SU-DHL-6 (cell line): ENCODE measurements around the gene SLC8A1.

Experiments used
- H2AFZ ChIP-seq: fragments of 200-600 bp; sonication (generic); 2 replicates; pipeline ENCODE4 v1.6.1; 2014; ENCODE audit warnings: low read depth, mild to moderate bottlenecking, moderate library complexity, mixed read lengths, antibody characterized with exemption, low read length; ENCODE audit not compliant: severe bottlenecking
- H3F3A ChIP-seq: fragments of 200-600 bp; shearing (Covaris generic); 2 replicates; pipeline ENCODE4 v1.6.0; 2016; ENCODE audit warnings: antibody characterized with exemption, mild to moderate bottlenecking; ENCODE audit not compliant: insufficient read depth
- H3K27ac ChIP-seq: fragments of 200-600 bp; sonication (generic); 2 replicates; pipeline ENCODE4 v1.5.1; 2016; ENCODE audit warnings: low read depth, mild to moderate bottlenecking, low read length, moderate library complexity, mixed read lengths
- H3K27me3 ChIP-seq: fragments of 200-600 bp; sonication (generic), shearing (Covaris generic); 2 replicates; pipeline ENCODE4 v1.6.0; 2014; ENCODE audit warnings: mild to moderate bottlenecking, low read length
- H3K36me3 ChIP-seq: fragments of 200-600 bp; sonication (generic); 2 replicates; pipeline ENCODE4 v1.6.1; 2014; ENCODE audit warnings: mild to moderate bottlenecking, low read length, mixed read lengths
- H3K4me2 ChIP-seq: fragments of 300-600, 200-600 bp; shearing (Covaris generic), sonication (generic); 2 replicates; pipeline ENCODE4 v1.6.0; 2014; ENCODE audit warnings: low read length, low read depth, mild to moderate bottlenecking; ENCODE audit not compliant: poor library complexity, severe bottlenecking
- H3K4me3 ChIP-seq: fragments of 200-600 bp; sonication (generic); 2 replicates; pipeline ENCODE4 v1.5.1; 2014; ENCODE audit warnings: antibody characterized with exemption, low read length, mild to moderate bottlenecking, mixed read lengths; ENCODE audit not compliant: insufficient read depth, poor library complexity, severe bottlenecking
- H3K79me2 ChIP-seq: fragments of 200-600 bp; sonication (generic); 2 replicates; pipeline ENCODE4 v1.6.1; 2014; ENCODE audit warnings: mild to moderate bottlenecking, low read length, moderate library complexity; ENCODE audit not compliant: insufficient read depth
- H3K9ac ChIP-seq: fragments of 200-600 bp; sonication (generic); 2 replicates; pipeline ENCODE4 v1.7.0; 2014; ENCODE audit warnings: mild to moderate bottlenecking, low read length
- H3K9me2 ChIP-seq: fragments of 200-600 bp; sonication (generic); replicated peaks from 2 replicates; pipeline ENCODE4 v1.6.1; 2014; ENCODE audit warnings: low read length; ENCODE audit not compliant: insufficient read depth
- H3K9me3 ChIP-seq: fragments of 200-600 bp; sonication (generic); 2 replicates; pipeline ENCODE4 v1.6.1; 2014; ENCODE audit warnings: low read length, mixed read lengths; ENCODE audit not compliant: insufficient read depth
- H4K20me1 ChIP-seq: fragments of 200-600 bp; sonication (generic); 2 replicates; pipeline ENCODE4 v1.6.1; 2014; ENCODE audit warnings: low read depth, mild to moderate bottlenecking, antibody characterized with exemption, low read length, moderate library complexity, mixed read lengths
- CTCF ChIP-seq: fragments of 200-600 bp; sonication (generic); IDR thresholded peaks from one replicate; pipeline ENCODE4 v1.5.1; 2017; ENCODE audit warnings: antibody characterized with exemption, mild to moderate bottlenecking, low read length, moderate library complexity; ENCODE audit not compliant: insufficient read depth, poor library complexity, severe bottlenecking
- EZH2phosphoT487 ChIP-seq: fragments of 200-600 bp; sonication (generic), shearing (Covaris generic); conservative IDR thresholded peaks from 2 replicates; pipeline ENCODE4 v1.6.1; 2018; ENCODE audit warnings: mild to moderate bottlenecking, antibody characterized with exemption, low read length, moderate library complexity, mixed read lengths

The SLC8A1 gene

GRCh38 chr2:40169430-40169829, 282.5 kb downstream of the SLC8A1 start:
- no peaks in the 10 kb centered on the region for H3K27me3 ChIP-seq
- H3K9me3 ChIP-seq: no peaks in the 10 kb centered on the region
- no peak overlapping the region for H3K4me3 ChIP-seq
- no peak overlapping the region for H2AFZ ChIP-seq
- H3K36me3 ChIP-seq: no peaks in the 10 kb centered on the region
- H3K79me2 ChIP-seq: no peaks in the 10 kb centered on the region
- H3K4me2 ChIP-seq: no peak overlapping the region
- TF ChIP-seq CTCF (no peak), EZH2phosphoT487 (no peak)
- no peaks in the 10 kb centered on the region for H3K9me2 ChIP-seq
- H3F3A ChIP-seq: no peaks in the 10 kb centered on the region
- no peak overlapping the region for H3K9ac ChIP-seq
- H4K20me1 ChIP-seq: no peaks in the 10 kb centered on the region
- H3K27ac ChIP-seq: no peak overlapping the region

- Histone ChIP-seq H3K9me2 (no peaks in the 10 kb centered on the region), H3K27ac (no peak overlapping the region), H3K4me3 (no peak overlapping the region), H3K9ac (no peak overlapping the region), H2AFZ (no peak overlapping the region), H3K79me2 (no peaks in the 10 kb centered on the region), H3K9me3 (no peaks in the 10 kb centered on the region), H3F3A (no peaks in the 10 kb centered on the region), H3K36me3 (no peaks in the 10 kb centered on the region), H3K27me3 (no peaks in the 10 kb centered on the region), H4K20me1 (no peaks in the 10 kb centered on the region), H3K4me2 (no peak overlapping the region)
- no peak for TF ChIP-seq EZH2phosphoT487
Measured at GRCh38 chr2:40168546-40168945, 283.3 kb downstream of the SLC8A1 start.

GRCh38 chr2:40168032-40168431, 283.9 kb downstream of the SLC8A1 start:
- H4K20me1 ChIP-seq: no peaks in the 10 kb centered on the region
- no peaks in the 10 kb centered on the region for H3K27me3 ChIP-seq
- H3K36me3 ChIP-seq: no peaks in the 10 kb centered on the region
- H3K9ac ChIP-seq: no peak overlapping the region
- no peaks in the 10 kb centered on the region for H3F3A ChIP-seq
- H3K27ac ChIP-seq: no peak overlapping the region
- H2AFZ ChIP-seq: no peak overlapping the region
- H3K4me2 ChIP-seq: no peak overlapping the region
- H3K9me3 ChIP-seq: no peaks in the 10 kb centered on the region
- H3K79me2 ChIP-seq: no peaks in the 10 kb centered on the region
- H3K9me2 ChIP-seq: no peaks in the 10 kb centered on the region
- no peak overlapping the region for H3K4me3 ChIP-seq
- no peak for TF ChIP-seq CTCF
- TF ChIP-seq EZH2phosphoT487: no peak

DNA sequence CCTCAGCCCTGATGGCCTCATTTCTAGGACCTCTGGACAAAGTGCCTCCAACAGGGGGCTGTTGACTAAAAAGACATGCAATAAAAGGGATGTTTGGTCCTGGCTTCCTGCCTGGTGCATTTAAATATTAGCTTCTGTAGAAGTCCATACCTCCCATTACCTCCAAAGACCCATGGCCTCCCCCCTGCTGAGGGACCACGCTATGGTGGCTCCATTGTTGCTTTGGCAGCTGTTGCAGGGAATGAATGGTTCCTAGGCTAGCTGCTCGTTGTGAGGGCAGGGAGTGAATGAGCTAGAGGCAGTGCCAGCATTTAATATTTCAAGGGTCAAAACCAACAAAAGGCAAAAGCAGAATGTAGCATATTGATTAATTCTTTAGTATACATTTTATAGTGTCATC, 285.9 kb downstream of the SLC8A1 start:
- Histone ChIP-seq H3F3A (no peaks in the 10 kb centered on the region), H2AFZ (no peak overlapping the region), H3K9me3 (no peaks in the 10 kb centered on the region), H3K9me2 (no peaks in the 10 kb centered on the region), H3K36me3 (no peaks in the 10 kb centered on the region), H4K20me1 (no peaks in the 10 kb centered on the region), H3K27ac (no peak overlapping the region), H3K4me2 (no peak overlapping the region), H3K9ac (no peak overlapping the region), H3K79me2 (no peaks in the 10 kb centered on the region), H3K4me3 (no peak overlapping the region), H3K27me3 (no peaks in the 10 kb centered on the region)
- TF ChIP-seq CTCF: no peak
- no peak for TF ChIP-seq EZH2phosphoT487
